HFFc6 (cell line): ENCODE measurements around the gene AK6. TPM values are rescaled to one million over a fixed set of nuclear protein-coding genes. Genes with fewer than 3 reads are reported as not detected.
"Not testable (repeated sequence)": the region's sequence is repeated elsewhere in the genome, so short reads cannot be mapped to it uniquely, and the experiment has no call there.

Experiments
- DNase-seq: peaks from one replicate; pipeline ENCODE4 v3.0.0-alpha.2; 2018
- H3K27ac Mint-ChIP-seq: 2 replicates; pipeline ENCODE4 v1.8.0; 2020; ENCODE audit warnings: mild to moderate bottlenecking, mixed read lengths
- H3K27me3 Mint-ChIP-seq: 2 replicates; pipeline ENCODE4 v1.8.0; 2021; ENCODE audit warnings: mild to moderate bottlenecking, moderate library complexity, mixed read lengths; ENCODE audit not compliant: insufficient read depth
- H3K36me3 Mint-ChIP-seq: 2 replicates; pipeline ENCODE4 v1.8.0; 2021; ENCODE audit warnings: low read depth, mixed read lengths
- H3K4me1 Mint-ChIP-seq: 2 replicates; pipeline ENCODE4 v1.8.0; 2020; ENCODE audit warnings: low read depth, mixed read lengths
- H3K4me3 Mint-ChIP-seq: 2 replicates; pipeline ENCODE4 v1.8.0; 2020; ENCODE audit warnings: mild to moderate bottlenecking, moderate library complexity, mixed read lengths
- H3K9me3 Mint-ChIP-seq: 2 replicates; pipeline ENCODE4 v1.8.0; 2020; ENCODE audit warnings: mild to moderate bottlenecking, mixed read lengths
- total RNA-seq, 6 experiments: library from RNA; stranded (reverse); fragmentation: NEBNext Ultra II Directional; extraction: Animal tissue kit (Norgen Biotek cat#: 25700); gene quantifications; 2 replicates in 1 of 6; 3 replicates in 5 of 6; pipeline ENCODE4 v1.2.3, GENCODE V29; 2021
- TF ChIP-seq, protein P1 (sequence below): fragments of 200-600 bp; sonication (generic); IDR thresholded peaks from 2 replicates; pipeline ENCODE4 v1.5.0; 2021; ENCODE audit warnings: antibody characterized with exemption, mild to moderate bottlenecking

The AK6 gene
- total RNA-seq, 6 experiments from 2014 or later = 35.8 to 51.3 (median 43.7) TPM

- Mint-ChIP-seq H3K9me3 (no peaks in the 10 kb centered on the region), H3K36me3 (0 out of 2 replicates have a peak, but pooled peaks cover 4% of the 10 kb centered on the region), H3K4me3 (no peak overlapping the region), H3K4me1 (peaks cover 24% of the 10 kb centered on the region), H3K27me3 (peaks cover 2% of the 10 kb centered on the region; the same call in 1 of the 2 replicates), H3K27ac (no peak overlapping the region)
- DNase-seq = peak; percentile 4
- TF ChIP-seq, protein P1, sequence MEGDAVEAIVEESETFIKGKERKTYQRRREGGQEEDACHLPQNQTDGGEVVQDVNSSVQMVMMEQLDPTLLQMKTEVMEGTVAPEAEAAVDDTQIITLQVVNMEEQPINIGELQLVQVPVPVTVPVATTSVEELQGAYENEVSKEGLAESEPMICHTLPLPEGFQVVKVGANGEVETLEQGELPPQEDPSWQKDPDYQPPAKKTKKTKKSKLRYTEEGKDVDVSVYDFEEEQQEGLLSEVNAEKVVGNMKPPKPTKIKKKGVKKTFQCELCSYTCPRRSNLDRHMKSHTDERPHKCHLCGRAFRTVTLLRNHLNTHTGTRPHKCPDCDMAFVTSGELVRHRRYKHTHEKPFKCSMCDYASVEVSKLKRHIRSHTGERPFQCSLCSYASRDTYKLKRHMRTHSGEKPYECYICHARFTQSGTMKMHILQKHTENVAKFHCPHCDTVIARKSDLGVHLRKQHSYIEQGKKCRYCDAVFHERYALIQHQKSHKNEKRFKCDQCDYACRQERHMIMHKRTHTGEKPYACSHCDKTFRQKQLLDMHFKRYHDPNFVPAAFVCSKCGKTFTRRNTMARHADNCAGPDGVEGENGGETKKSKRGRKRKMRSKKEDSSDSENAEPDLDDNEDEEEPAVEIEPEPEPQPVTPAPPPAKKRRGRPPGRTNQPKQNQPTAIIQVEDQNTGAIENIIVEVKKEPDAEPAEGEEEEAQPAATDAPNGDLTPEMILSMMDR = no peak
These were observed 33.9 kb downstream of the AK6 start for GRCh38 chr5:69335341-69335935.

DNA sequence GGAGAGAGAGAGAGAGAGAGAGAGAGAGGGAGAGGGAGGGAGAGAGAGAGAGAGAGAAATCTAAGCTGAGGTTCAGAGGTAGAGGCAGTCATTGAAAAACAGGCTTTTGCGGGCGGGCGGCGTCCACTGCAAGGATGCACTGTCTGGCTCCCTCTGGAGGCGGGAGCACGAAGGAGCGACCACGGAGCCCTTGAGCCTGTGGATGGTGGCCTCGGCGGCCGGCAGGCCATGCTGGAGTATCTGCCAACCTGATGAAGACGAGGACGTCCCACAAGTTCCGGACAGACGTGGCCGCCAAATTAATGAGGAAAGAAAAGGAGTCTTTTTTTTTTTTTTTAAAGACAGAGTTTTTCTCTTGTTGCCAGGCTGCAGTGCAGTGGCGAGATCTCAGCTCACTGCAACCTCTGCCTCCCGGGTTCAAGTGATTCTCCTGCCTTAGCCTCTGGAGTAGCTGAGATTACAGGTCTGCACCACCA, 34.5 kb downstream of the AK6 start:
- Mint-ChIP-seq H3K27ac (peak overlapping the region; percentile 31; the same call in 1 of the 2 replicates), H3K4me1 (peaks cover 24% of the 10 kb centered on the region), H3K36me3 (0 out of 2 replicates have a peak, but pooled peaks cover 4% of the 10 kb centered on the region), H3K9me3 (no peaks in the 10 kb centered on the region), H3K27me3 (peaks cover 2% of the 10 kb centered on the region; the same call in 1 of the 2 replicates), H3K4me3 (no peak overlapping the region)
- DNase-seq = peak; percentile 73
- TF ChIP-seq, protein P1 = peak; percentile 80

DNA sequence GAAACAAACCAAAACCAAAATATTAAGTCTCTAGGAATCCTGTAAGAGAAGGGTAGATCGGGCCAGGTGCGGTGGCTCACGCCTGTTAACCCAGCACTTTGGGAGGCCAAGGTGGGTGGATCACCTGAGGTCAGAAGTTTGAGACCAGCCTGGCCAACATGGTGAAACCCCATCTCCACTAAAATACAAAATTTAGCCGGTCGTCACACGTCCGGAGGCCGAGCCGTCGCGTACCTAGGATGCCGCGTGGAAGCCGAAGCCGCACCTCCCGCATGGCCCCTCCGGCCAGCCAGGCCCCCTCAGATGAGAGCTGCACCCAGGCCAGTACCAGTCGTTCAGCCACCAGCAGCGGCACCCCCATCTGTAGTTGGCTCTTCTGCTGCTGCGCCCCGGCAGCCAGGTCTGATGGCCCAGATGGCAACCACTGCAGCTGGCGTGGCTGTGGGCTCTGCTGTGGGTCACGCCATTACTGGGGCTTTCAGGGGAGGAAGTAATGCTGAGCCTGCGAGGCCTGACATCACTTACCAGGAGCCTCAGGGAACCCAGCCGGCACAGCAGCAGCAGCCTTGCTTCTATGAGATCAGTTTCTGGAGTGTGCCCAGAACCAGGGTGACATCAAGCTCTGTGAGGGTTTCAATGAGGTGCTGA, 35.5 kb downstream of the AK6 start:
- DNase-seq, H3K27me3 Mint-ChIP-seq, H3K9me3 Mint-ChIP-seq, H3K36me3 Mint-ChIP-seq, H3K27ac Mint-ChIP-seq, H3K4me3 Mint-ChIP-seq: not testable (repeated sequence)
- H3K4me1 Mint-ChIP-seq = peaks cover 24% of the 10 kb centered on the region

GRCh38 chr5:69331528-69332445, 37.5 kb downstream of the AK6 start:
- 0 out of 2 replicates have a peak, but pooled peaks cover 4% of the 10 kb centered on the region for H3K36me3 Mint-ChIP-seq
- H3K9me3 Mint-ChIP-seq = no peaks in the 10 kb centered on the region
- DNase-seq = no peak
- peaks cover 24% of the 10 kb centered on the region for H3K4me1 Mint-ChIP-seq
- peak overlapping the region; percentile 85 for H3K4me3 Mint-ChIP-seq
- H3K27ac Mint-ChIP-seq = no peak overlapping the region
- TF ChIP-seq, protein P1 = no peak
- H3K27me3 Mint-ChIP-seq = peaks cover 2% of the 10 kb centered on the region; the same call in 1 of the 2 replicates

GRCh38 chr5:69329905-69330489, 39.3 kb downstream of the AK6 start:
- H3K36me3 Mint-ChIP-seq = 0 out of 2 replicates have a peak, but pooled peaks cover 4% of the 10 kb centered on the region
- H3K4me3 Mint-ChIP-seq = no peak overlapping the region
- no peaks in the 10 kb centered on the region for H3K9me3 Mint-ChIP-seq
- TF ChIP-seq, protein P1 = no peak
- H3K27ac Mint-ChIP-seq = no peak overlapping the region
- DNase-seq = no peak
- H3K27me3 Mint-ChIP-seq = no peaks in the 10 kb centered on the region
- H3K4me1 Mint-ChIP-seq = peaks cover 15% of the 10 kb centered on the region
